Measurements from ENCODE around the gene WAPL. TPM values are rescaled to one million over a fixed set of nuclear protein-coding genes. Genes with fewer than 3 reads are reported as not detected.

Gene WAPL
- total RNA-seq, 1 donor from 2014 or later: 79.4 TPM

GRCh38 chr10:86393862-86394455 lies 127.6 kb downstream of the WAPL start:
- no peak for DNase-seq (ENCODE audit: low spot score)
- no peak overlapping the region for H2AFZ ChIP-seq (replicated peaks)
- no peaks in the 10 kb centered on the region for H3K9me3 ChIP-seq (ENCODE audit: low read depth)
- peaks cover 70% of the 10 kb centered on the region for H3K27me3 ChIP-seq
- H3K36me3 ChIP-seq: no peaks in the 10 kb centered on the region
- Mint-ChIP-seq H3K4me3 (no peak overlapping the region), H3K4me1 (peaks cover 16% of the 10 kb centered on the region), H3K36me3 (no peaks in the 10 kb centered on the region), H3K27ac (no peak overlapping the region), H3K9me3 (peaks cover 2% of the 10 kb centered on the region), H3K27me3 (ENCODE audit: insufficient read depth, low read depth) (peaks cover 10% of the 10 kb centered on the region)
- H3K4me3 ChIP-seq: no peak overlapping the region
- no peak overlapping the region for H3K4me2 ChIP-seq
- H3K27ac ChIP-seq: no peak overlapping the region
- TF ChIP-seq CTCF (IDR thresholded peaks at IDR 0.05) (no peak), EZH2 (IDR thresholded peaks at IDR 0.05) (no peak), EZH2phosphoT487 (IDR thresholded peaks at IDR 0.05) (no peak)
- H3F3A ChIP-seq (ENCODE audit: low read depth): no peaks in the 10 kb centered on the region
- H3K4me1 ChIP-seq: peaks cover 9% of the 10 kb centered on the region
- no peaks in the 10 kb centered on the region for H4K20me1 ChIP-seq (ENCODE audit: low read depth)
- H3K79me2 ChIP-seq (ENCODE audit: low read depth): no peaks in the 10 kb centered on the region
- no peak overlapping the region for H3K9ac ChIP-seq

- Histone ChIP-seq H3F3A (ENCODE audit: low read depth) (no peaks in the 10 kb centered on the region), H3K4me2 (no peak overlapping the region), H3K4me3 (no peak overlapping the region), H3K27me3 (peaks cover 67% of the 10 kb centered on the region), H3K36me3 (no peaks in the 10 kb centered on the region), H3K79me2 (ENCODE audit: low read depth) (no peaks in the 10 kb centered on the region), H3K9ac (no peak overlapping the region), H3K9me3 (ENCODE audit: low read depth) (no peaks in the 10 kb centered on the region), H2AFZ (replicated peaks) (no peak overlapping the region), H4K20me1 (ENCODE audit: low read depth) (no peaks in the 10 kb centered on the region), H3K4me1 (peaks cover 9% of the 10 kb centered on the region), H3K27ac (no peak overlapping the region)
- H3K9me3 Mint-ChIP-seq: peaks cover 2% of the 10 kb centered on the region
- no peak overlapping the region for H3K27ac Mint-ChIP-seq
- H3K4me3 Mint-ChIP-seq: no peak overlapping the region
- no peak for DNase-seq (ENCODE audit: low spot score)
- H3K4me1 Mint-ChIP-seq: peaks cover 17% of the 10 kb centered on the region
- TF ChIP-seq EZH2 (IDR thresholded peaks at IDR 0.05) (no peak), CTCF (IDR thresholded peaks at IDR 0.05) (no peak)
- no peaks in the 10 kb centered on the region for H3K36me3 Mint-ChIP-seq
- H3K27me3 Mint-ChIP-seq (ENCODE audit: insufficient read depth, low read depth): peaks cover 10% of the 10 kb centered on the region
These were observed 128.2 kb downstream of the WAPL start for GRCh38 chr10:86393362-86393761.

GRCh38 chr10:86392723-86393094 lies 128.9 kb downstream of the WAPL start:
- Histone ChIP-seq H4K20me1 (ENCODE audit: low read depth) (no peaks in the 10 kb centered on the region), H2AFZ (replicated peaks) (no peak overlapping the region), H3K4me2 (no peak overlapping the region), H3F3A (ENCODE audit: low read depth) (peaks cover 4% of the 10 kb centered on the region), H3K9ac (no peak overlapping the region), H3K4me3 (no peak overlapping the region), H3K36me3 (no peaks in the 10 kb centered on the region), H3K79me2 (ENCODE audit: low read depth) (no peaks in the 10 kb centered on the region), H3K27me3 (peaks cover 70% of the 10 kb centered on the region), H3K9me3 (ENCODE audit: low read depth) (no peaks in the 10 kb centered on the region), H3K27ac (no peak overlapping the region), H3K4me1 (peaks cover 11% of the 10 kb centered on the region)
- no peak overlapping the region for H3K4me3 Mint-ChIP-seq
- peaks cover 15% of the 10 kb centered on the region for H3K27me3 Mint-ChIP-seq (ENCODE audit: insufficient read depth, low read depth)
- peaks cover 4% of the 10 kb centered on the region for H3K9me3 Mint-ChIP-seq
- H3K4me1 Mint-ChIP-seq: peaks cover 22% of the 10 kb centered on the region
- no peak for DNase-seq (ENCODE audit: low spot score)
- H3K27ac Mint-ChIP-seq: no peak overlapping the region
- no peak for TF ChIP-seq EZH2 (IDR thresholded peaks at IDR 0.05)
- no peak for TF ChIP-seq CTCF (IDR thresholded peaks at IDR 0.05)
- TF ChIP-seq EZH2phosphoT487 (IDR thresholded peaks at IDR 0.05): no peak
- H3K36me3 Mint-ChIP-seq: no peaks in the 10 kb centered on the region
